Measurements from ENCODE around the gene USP15. TPM values are rescaled to one million over a fixed set of nuclear protein-coding genes. Genes with fewer than 3 reads are reported as not detected.

The USP15 gene
- total and polyA plus RNA-seq, 2 donors (not counting 3 experiments of a cell fraction or from before 2014, with no cell fraction given) = 20.0 to 61.8 TPM

- DNase-seq (ENCODE audit: low read depth, low spot score) (no peak), FAIRE-seq (no peak)
- intact Hi-C loops (cut with micrococcal nuclease) = loop anchor here (5.0 kb wide), 1 partner anchor 582 kb away; no protein-coding TSS in a partner anchor
- POLR2A ChIA-PET = no interaction called here
- TF ChIP-seq FOS (IDR thresholded peaks at IDR 0.05; ENCODE audit: borderline replicate concordance, insufficient read depth, low read length) = no peak
- no peak for TF ChIP-seq GATA2 (IDR thresholded peaks at IDR 0.05; ENCODE audit: insufficient read depth, insufficient read length, low read depth, low read length)
- no peak overlapping the region for H2AFZ ChIP-seq (ENCODE audit: low read depth, low read length)
- BruUV-seq (replicated peaks) = no TSS peak
- H3K4me1 ChIP-seq (ENCODE audit: control insufficient read depth, extremely low read depth, insufficient read depth, low read length) = no peaks in the 10 kb centered on the region
- H4K20me1 ChIP-seq (replicated peaks; ENCODE audit: control insufficient read depth, extremely low read depth, insufficient read depth, low read length) = no peaks in the 10 kb centered on the region
- H3K36me3 ChIP-seq (ENCODE audit: control insufficient read depth in 2 of 2, extremely low read depth in 1 of 2, insufficient read depth in 2 of 2, low read length in 2 of 2) = no peaks in the 10 kb centered on the region
- no peak overlapping the region for H3K27ac ChIP-seq (ENCODE audit: insufficient read depth, low read depth, low read length)
- H3K9me3 ChIP-seq (replicated peaks; ENCODE audit: control insufficient read depth, insufficient read depth, low read length) = no peaks in the 10 kb centered on the region
- H3K4me3 ChIP-seq (replicated peaks in 1 of 3; ENCODE audit: insufficient read depth in 1 of 3, low read depth in 1 of 3, low read length in 3 of 3) = no peak overlapping the region
- no peaks in the 10 kb centered on the region for H3K79me2 ChIP-seq (ENCODE audit: control insufficient read depth, insufficient read depth, low read length)
- no peaks in the 10 kb centered on the region for H3K9me1 ChIP-seq (replicated peaks; ENCODE audit: control insufficient read depth, extremely low read depth, insufficient read depth, low read length)
- dilution Hi-C loops (cut with MboI; ENCODE audit: extremely low pct_ligation_motif_present, low sequenced_read_pairs) = no loop called here
- no peak overlapping the region for H3K4me2 ChIP-seq (ENCODE audit: insufficient read depth, low read length)
- CTCF ChIA-PET = no interaction called here
- H3K27me3 ChIP-seq (ENCODE audit: control insufficient read depth in 2 of 2, insufficient read depth in 2 of 2, low read length in 2 of 2) = peaks cover 0 to 1% of the 10 kb centered on the region in 2 experiments
- H3K9ac ChIP-seq (replicated peaks; ENCODE audit: extremely low read depth, insufficient read depth, low read length) = no peak overlapping the region
Measured at GRCh38 chr12:62214846-62215245, 45.4 kb upstream of the USP15 start.

GRCh38 chr12:62215506-62215905, 44.7 kb upstream of the USP15 start:
- no peak for FAIRE-seq
- POLR2A ChIA-PET = no interaction called here

More at GRCh38 chr12:62215506-62215905, 44.7 kb upstream of the USP15 start:
- Histone ChIP-seq H2AFZ (ENCODE audit: low read depth, low read length) (no peak overlapping the region), H3K9ac (replicated peaks; ENCODE audit: extremely low read depth, insufficient read depth, low read length) (no peak overlapping the region), H3K9me1 (replicated peaks; ENCODE audit: control insufficient read depth, extremely low read depth, insufficient read depth, low read length) (no peaks in the 10 kb centered on the region), H3K9me3 (replicated peaks; ENCODE audit: control insufficient read depth, insufficient read depth, low read length) (no peaks in the 10 kb centered on the region), H4K20me1 (replicated peaks; ENCODE audit: control insufficient read depth, extremely low read depth, insufficient read depth, low read length) (no peaks in the 10 kb centered on the region), H3K4me1 (ENCODE audit: control insufficient read depth, extremely low read depth, insufficient read depth, low read length) (no peaks in the 10 kb centered on the region), H3K27ac (ENCODE audit: insufficient read depth, low read depth, low read length) (no peak overlapping the region), H3K27me3 (ENCODE audit: control insufficient read depth in 2 of 2, insufficient read depth in 2 of 2, low read length in 2 of 2) (peaks cover 0 to 1% of the 10 kb centered on the region in 2 experiments), H3K79me2 (ENCODE audit: control insufficient read depth, insufficient read depth, low read length) (no peaks in the 10 kb centered on the region), H3K4me2 (ENCODE audit: insufficient read depth, low read length) (no peak overlapping the region), H3K36me3 (ENCODE audit: control insufficient read depth in 2 of 2, extremely low read depth in 1 of 2, insufficient read depth in 2 of 2, low read length in 2 of 2) (no peaks in the 10 kb centered on the region), H3K4me3 (replicated peaks in 1 of 3; ENCODE audit: insufficient read depth in 1 of 3, low read depth in 1 of 3, low read length in 3 of 3) (no peak overlapping the region)
- no peak for DNase-seq (ENCODE audit: low read depth, low spot score)
- dilution Hi-C loops (cut with MboI; ENCODE audit: extremely low pct_ligation_motif_present, low sequenced_read_pairs) = no loop called here
- CTCF ChIA-PET = no interaction called here
- no peak for TF ChIP-seq POLR2AphosphoS5 (IDR thresholded peaks at IDR 0.05; ENCODE audit: insufficient read depth, low read depth, low read length)
- no peak for TF ChIP-seq GATA2 (IDR thresholded peaks at IDR 0.05; ENCODE audit: insufficient read depth, insufficient read length, low read depth, low read length)
- TF ChIP-seq POLR2A (IDR thresholded peaks at IDR 0.05; ENCODE audit: low read depth, low read length) = no peak
- TF ChIP-seq EZH2 (IDR thresholded peaks at IDR 0.05; ENCODE audit: borderline replicate concordance, low read depth, low read length, severe bottlenecking) = no peak
- no peak for TF ChIP-seq MAX (IDR thresholded peaks at IDR 0.05; ENCODE audit: insufficient read depth, insufficient read length)
- TF ChIP-seq MYC (IDR thresholded peaks at IDR 0.05; ENCODE audit: low read depth, low read length) = no peak
- no peak for TF ChIP-seq JUN (IDR thresholded peaks at IDR 0.05; ENCODE audit: borderline replicate concordance, insufficient read depth, insufficient read length, low read depth)
- no peak for TF ChIP-seq CTCF (IDR thresholded peaks at IDR 0.05; ENCODE audit: extremely low read depth in 1 of 2, insufficient read depth in 1 of 2, low read depth in 1 of 2, low read length in 2 of 2)
- no peak for TF ChIP-seq FOS (IDR thresholded peaks at IDR 0.05; ENCODE audit: borderline replicate concordance, insufficient read depth, low read length)
- intact Hi-C loops (cut with micrococcal nuclease) = no loop called here
- no TSS peak for BruUV-seq (replicated peaks)

Data from endothelial cell of umbilical vein (primary cell).